GM19455 (cell line): ENCODE data around the gene ATP6V1F.

Source experiments
- ATAC-seq: cut with Tn5 transposase; IDR thresholded peaks from one replicate; pipeline ENCODE4 v1.9.1; 2021; ENCODE audit not compliant: unreplicated experiment

The ATP6V1F gene

GRCh38 chr7:128867241-128867640, 4.6 kb downstream of the ATP6V1F start:
- no peak for ATAC-seq

GRCh38 chr7:128867842-128868623, 5.4 kb downstream of the ATP6V1F start:
- no peak for ATAC-seq

DNA sequence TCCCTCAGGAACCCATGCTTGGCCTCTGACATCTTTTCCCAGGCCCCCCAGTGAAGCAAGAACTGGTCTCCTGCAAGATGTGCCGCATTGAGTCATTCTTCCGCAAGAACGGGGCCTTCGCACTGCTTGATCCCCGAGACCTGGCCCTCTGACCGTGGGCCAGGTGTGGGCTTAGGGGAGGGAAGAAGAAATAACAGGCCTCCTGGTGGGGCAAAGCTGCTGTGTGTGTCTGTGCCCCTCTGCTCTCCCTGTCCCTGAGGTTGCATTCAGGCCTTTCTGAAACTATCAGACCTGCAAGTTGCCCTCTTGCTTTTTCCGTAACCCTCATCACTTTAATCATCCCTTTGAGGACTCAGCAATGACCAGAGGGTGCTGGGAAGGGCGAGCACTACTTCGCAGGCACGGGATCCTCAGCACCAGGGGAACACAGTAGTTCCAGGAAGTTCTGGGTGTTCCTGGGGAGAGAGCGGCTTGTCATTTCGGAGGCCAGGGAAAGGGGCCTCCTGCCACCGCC, 6.0 kb downstream of the ATP6V1F start:
- ATAC-seq = no peak

DNA sequence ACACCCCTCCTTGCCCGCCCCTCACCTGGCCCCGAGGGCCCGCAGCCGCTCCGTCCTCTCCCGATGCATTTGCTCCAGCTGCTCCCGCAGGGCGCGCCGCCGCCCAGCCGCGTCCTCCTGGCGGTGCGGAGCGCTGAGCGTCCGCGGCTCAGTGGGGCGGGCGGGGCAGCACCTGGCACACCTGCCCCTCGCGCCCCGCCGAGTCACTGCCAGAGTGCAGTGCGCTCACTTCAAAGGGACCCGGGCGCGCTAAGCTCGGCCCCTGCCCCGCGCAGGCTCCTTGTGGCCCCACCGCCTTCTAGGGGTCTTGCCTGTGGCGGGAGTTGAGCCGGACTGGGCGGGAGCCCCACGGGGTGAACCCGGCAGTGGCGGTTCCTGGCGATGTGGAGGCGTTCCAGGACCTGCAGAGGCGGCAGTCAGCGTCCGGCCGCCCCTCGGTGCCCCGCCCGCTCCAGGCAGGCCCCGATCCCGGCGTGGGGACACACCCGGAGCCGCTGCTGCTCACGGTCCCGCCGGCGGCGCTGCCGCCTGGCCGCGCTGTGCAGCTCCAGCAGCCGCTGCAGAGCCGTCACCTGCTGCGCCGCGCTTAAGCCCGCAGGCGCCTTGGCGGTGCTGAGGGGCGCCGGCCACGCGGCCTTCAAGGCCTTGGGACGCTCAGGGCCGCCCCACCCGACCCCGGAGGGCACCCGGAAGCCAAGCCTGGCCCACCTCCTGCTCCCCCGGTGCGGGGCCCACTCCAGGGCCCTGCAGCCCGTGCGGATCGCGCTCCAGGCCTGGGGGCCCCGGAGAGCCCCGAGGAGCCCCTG, 6.7 kb downstream of the ATP6V1F start:
- no peak for ATAC-seq

DNA sequence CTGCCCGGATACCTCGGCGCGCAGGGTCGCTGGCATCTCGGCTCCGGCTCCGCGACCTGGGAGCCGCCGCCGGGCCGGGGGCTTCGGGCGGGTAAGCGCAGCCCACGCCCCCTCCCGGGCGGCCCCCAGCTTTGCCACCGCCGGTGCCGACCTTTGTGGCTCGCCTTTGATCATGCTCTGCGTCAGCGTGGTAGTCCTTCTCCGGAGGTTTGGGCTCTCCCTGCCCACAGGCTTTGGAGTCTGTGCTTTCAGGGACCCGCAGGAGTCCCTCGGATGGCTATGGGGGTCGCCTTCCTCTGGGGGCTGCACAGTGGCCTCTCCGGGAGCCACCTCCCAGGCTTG, 7.3 kb downstream of the ATP6V1F start:
- ATAC-seq = no peak

DNA sequence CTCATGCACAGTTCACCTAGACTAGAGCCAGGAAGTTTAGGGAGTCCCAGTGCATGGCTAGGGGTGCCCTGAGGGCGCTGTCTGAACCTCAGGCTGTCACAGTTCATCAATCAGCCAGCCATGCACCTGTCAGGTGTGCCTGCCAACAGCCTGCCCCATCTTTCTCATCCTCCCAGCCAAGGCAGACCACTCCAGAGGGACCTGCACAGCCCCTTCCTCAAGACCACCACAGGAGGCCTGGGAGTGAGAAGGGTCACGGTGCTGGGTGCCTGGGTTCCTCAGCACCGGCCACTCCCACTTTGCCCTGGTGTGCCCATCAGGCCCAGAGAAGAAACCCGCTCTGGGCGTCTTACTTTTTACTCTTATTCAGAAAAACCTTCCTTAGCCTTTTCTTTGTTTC, 8.4 kb downstream of the ATP6V1F start:
- no peak for ATAC-seq

DNA sequence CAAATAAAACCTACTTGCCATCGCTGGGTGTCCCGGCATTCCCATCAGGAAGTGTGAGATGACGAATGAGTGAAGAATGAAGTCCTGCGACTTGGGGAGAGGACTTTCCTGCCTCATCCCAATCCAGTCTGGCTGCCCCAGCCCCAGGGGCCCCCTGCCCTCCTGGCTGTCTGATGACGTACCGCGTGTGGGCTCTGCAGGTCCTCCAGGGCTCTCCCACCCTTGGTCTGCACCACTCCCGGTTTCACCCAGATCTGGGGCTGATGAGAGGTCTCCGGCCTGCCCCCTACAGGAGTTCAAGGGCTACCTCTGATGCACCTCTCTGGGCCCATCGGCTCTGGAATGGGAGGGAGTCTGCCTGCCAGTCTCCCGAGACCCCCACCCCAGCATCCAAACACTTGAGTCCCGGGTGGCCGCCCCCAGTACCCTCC, 9.8 kb downstream of the ATP6V1F start:
- no peak for ATAC-seq

- no peak for ATAC-seq
Observed at GRCh38 chr7:128873234-128873633, 10.6 kb downstream of the ATP6V1F start.

DNA sequence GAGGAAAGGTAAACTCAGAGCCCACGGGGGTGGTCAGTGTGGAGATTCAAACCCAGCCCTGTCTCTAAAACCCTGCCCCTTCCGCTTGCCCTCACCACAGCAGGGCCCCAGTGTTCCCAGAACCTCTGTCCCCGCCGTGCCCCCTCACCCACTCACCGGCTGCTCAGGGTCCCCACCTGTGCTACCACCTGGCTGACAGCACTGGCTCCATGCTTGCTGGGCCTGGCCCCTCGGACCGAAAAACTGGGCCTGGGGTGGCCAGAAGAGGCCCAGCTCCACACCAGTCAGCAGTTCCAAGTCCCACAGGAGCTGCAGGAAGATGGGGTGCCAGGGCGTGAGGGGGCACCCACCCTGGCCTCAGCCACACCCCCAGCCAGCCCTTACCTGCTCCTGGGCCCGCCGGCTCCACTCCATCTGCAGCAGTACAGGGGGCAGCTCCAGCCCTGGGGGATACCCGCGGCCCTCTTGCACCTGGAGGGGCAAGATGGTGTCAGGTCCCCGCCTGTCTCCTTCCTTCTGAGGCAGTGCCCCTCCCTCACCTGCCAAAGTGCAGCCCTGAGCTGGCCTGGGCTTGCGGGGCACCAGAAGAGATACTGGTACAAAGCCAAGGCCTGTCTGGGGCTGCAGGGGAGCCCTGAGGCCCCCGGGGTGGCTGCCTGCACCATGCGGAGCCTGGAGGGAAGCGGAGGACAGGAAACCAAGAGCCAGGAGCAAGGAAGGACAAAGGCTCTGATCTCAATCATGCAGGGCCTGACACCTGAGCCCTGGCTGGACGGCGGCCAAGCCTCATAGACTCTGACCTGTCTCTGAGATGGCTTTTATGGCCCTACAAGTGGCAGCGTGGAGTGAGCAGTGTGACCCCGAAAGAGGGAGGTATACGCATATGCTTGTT, 11.7 kb downstream of the ATP6V1F start:
- ATAC-seq = no peak

DNA sequence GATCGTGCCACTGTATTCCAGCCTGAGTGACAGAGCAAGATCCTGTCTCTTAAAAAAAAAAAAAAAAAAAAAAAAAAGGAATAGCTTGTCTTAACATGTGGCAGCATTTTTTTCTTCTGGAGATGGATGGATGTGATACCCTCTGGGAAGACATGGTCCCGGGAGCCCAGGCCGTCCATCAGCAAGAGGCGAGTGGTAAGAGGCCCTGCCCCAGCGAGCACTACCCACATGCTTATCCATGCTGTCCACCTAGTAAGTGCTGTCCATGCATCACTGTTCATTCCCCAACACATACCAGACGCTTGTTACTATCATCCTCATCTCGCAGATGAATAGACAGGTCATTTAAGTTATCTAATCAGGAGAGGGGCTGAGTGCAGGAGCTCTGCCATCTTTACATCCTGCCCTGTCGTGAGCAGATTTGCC, 12.9 kb downstream of the ATP6V1F start:
- no peak for ATAC-seq

DNA sequence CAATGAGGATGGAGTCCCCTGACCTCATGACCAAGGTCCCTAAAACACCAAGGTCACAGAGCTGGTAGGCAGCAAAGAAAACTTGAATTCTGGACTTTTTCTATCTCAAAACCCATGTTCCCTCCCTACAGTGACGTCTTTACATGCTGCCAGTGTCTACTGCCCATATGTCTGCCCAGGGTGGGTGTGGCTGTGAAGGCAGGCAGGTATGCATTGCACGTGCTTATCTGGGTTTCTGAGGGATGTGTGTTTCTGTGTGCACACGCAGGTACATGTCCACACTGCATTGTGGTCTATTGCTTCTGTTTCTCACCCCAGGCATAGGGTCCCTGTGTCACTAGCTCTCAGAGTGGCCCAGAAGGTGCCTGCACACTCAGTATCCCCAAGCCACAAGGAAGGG, 13.5 kb downstream of the ATP6V1F start:
- ATAC-seq = no peak

DNA sequence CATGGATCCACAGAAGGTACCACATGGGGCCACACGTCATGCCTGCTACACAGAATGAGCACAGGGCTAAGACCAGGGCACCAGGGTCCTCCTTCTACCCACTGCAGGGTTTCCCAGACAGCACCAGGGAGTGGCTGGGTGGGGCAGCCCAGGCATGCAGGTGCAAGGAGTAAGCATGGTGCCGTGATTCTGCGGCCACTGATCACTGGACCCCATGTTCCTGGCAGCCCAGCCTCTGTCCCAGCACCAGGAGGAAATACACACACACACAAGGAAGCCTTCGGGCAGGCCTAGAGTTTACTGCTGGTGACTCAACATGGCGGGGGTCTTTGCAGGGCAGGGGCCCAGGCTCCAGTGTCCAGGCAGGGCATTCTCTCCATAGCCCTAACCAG, 13.9 kb downstream of the ATP6V1F start:
- no peak for ATAC-seq

DNA sequence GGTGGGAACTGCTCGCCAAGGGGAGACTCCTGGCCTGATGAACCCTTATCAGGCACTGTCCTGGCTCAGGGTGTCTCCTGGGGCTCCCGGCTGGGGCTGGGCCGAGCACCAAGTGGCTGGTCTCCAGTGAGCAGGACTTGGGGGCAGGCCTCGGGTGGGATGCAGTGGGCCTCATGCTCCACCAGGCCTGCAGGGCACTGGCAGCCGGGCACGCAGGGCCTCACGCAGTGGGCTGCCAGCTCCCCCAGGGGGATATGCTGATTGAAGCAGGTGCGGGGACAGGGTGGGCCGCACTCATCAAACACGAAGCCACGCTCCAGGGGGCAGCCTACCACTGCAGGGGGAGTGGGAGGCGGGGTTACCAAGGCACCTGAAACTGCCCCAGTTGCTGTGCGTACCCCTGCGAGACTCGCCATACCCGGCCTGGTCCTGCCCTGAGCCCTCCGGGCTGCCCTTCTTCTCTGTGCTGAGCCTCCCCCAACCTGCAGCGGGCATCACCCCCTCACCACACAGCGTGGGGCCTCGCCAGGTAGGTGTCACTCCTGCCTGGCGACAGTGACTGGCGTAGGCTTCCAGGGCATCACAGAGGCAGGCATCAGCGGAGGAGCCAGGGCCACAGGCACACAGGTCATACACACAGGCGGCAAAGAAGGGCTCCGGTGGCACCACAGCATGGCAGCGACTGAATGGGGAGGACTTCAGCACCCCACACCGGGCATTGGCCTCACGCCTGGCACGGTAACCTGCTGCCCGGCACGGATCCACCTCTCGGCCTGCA, 14.5 kb downstream of the ATP6V1F start:
- ATAC-seq = no peak

DNA sequence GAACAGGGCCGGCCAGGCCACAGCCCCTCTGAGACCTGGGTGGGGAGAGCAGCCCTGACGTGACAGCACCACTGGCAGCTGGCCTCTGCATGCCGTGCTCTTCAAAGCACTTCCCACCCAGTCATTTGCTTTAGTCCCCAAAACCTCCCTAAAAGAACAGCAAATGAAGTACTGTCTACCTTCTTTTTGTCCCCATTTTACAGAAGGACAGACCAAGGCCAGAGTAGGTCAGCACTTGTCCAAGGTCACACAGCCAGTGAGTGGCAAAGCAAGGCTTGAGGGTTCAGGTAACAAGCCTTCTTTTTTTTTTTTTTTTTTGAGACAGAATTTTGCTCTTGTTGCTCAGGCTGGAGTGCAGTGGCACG, 15.1 kb downstream of the ATP6V1F start:
- ATAC-seq = no peak

DNA sequence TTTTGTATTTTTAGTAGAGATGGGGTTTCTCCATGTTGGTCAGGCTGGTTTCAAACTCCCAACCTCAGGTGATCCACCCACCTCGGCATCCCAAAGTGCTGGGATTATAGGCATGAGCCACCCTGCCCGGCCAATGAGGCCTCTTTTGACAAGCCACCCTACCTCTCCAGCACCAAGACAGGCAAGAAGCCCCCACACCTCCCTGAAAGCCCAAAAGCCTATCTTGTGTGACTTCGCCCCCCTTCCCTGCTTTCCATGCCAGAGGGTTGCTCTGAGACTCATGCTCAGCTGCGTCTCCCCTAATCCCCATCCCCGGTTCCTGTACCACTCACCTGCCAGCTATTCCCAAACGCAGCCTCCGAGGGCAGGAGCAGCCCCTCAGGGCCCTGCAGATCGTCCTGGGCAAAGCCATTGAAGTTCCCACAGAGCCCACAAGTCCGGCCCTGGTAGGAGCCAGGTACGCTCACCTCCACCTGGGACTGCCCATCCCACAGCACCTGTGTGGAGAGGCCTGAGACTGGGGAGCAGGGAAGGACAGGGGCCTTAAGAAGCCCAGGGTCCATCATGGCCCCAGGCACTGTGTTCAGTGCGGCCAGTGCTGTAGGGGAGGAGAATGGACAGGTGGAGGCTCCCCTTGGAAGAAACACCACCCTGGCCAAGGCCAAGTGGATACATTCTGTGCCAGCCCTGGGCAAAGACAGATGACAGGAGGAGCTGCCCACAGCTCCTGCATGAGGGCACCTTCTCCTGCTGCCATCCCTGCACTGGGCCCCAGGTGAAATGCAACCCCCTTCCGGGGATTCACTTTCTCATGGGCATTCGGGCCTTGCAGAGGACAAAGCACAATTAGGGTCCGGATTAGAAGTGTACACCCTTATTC, 15.8 kb downstream of the ATP6V1F start:
- ATAC-seq = no peak

DNA sequence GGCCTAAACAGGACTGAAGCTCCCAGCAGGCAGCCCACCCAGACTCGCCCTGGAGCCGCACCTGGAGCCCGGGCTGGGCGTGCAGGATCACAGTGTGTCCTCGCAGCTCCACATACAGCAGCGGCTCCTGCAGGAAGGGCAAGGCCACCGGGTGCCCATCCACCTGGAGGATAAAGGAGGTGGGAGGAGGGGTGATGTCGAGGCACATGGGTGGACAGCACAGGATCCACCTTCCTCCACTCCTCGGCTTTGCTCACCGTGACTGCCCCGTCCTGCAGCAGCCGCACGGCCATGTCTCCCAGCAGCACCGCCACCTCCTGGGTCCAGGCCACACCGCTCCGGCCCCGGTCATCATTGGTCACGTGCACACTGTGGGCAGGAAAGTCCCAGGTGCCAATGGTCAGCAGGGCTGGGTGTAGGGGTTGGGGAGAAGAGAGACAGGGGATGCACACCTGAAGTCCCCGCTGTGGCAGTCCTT, 16.8 kb downstream of the ATP6V1F start:
- no peak for ATAC-seq

DNA sequence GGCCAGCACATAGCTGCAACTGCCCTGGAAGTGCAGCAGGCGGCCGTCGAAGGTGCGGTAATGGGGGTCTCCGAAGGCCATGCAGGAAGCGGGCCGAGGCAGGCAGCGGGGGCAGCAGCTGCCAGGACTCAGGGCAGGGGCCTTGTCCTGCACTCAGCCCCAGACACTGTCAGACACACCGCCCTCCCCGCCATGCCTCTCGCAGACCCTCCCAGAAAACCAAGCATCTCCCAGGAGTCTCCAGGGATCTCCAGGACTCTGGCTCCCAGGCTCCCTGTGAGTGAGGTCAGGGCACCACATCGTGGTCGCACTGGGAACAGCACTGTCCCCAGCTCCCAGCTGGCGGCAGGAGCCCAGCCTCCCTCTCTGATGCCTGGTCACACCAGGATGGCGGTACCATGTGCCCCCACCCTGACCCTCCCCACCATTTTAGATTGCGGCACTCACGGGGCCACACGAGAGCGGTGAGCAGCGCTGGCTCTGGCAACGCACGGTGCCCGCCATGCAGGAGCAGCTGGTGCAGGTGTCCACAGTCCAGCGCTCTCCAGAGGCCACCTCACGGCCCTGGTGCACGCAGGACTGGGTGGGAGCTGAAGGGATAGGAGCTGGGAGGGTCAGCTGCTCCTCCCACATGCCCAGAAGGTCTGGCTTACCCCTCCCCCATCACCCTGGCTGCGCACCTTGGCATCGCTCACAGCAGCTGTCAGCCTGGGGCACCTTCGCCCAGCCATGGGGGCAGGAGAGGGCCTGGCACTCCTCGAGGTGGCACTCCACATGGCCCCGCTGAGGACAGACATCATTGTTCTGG, 17.5 kb downstream of the ATP6V1F start:
- ATAC-seq = no peak

- ATAC-seq = no peak
Observed at GRCh38 chr7:128880791-128881457, 18.3 kb downstream of the ATP6V1F start.
